Right lobe of liver (tissue), 6 donors: ENCODE measurements around the gene CDC42EP3. TPM values are rescaled to one million over a fixed set of nuclear protein-coding genes. Genes with fewer than 3 reads are reported as not detected.

ENCODE experiments used
- ATAC-seq, 4 donors: fragments of 200-7000 bp; cut with Tn5 transposase; one replicate each; pipeline ENCODE4 v1.9.1; 2020; ENCODE audit warnings: mild to moderate bottlenecking in 4 of 4, moderate library complexity in 4 of 4
- DNase-seq, 3 donors: peaks; one replicate each; pipeline ENCODE4 v3.0.0-alpha.2; 2020
- H3K27ac ChIP-seq, 3 donors: fragments of 200-600 bp; one replicate each; pipeline ENCODE4 v1.8.0; 2022
- H3K27me3 ChIP-seq, 2 donors: fragments of 200-600 bp; one replicate each; pipeline ENCODE4 v1.8.0; 2022
- H3K36me3 ChIP-seq, 4 donors: fragments of 200-600 bp; sonication (generic) in 1 of 4; one replicate each; pipeline versions ENCODE4 v1.5.1 to v1.8.0; 2017 to 2022; ENCODE audit warnings: control low read depth in 1 of 4
- H3K4me1 ChIP-seq, 4 donors: fragments of 200-600 bp; sonication (generic) in 1 of 4; one replicate each; pipeline versions ENCODE4 v1.5.1 to v1.8.0; 2017 to 2022; ENCODE audit warnings: control low read depth in 1 of 4
- H3K4me3 ChIP-seq, 3 donors: fragments of 200-600 bp; one replicate each; pipeline ENCODE4 v1.8.0; 2022
- H3K9me3 ChIP-seq, 4 donors: fragments of 200-600 bp; sonication (generic) in 1 of 4; one replicate each; pipeline versions ENCODE4 v1.5.1 to v1.8.0; 2017 to 2022; ENCODE audit warnings: control low read depth in 1 of 4
- POLR2A ChIP-seq: fragments of 450-650 bp; IDR thresholded peaks from one replicate; pipeline ENCODE4 v1.6.1; 2017; ENCODE audit warnings: antibody characterized with exemption, mild to moderate bottlenecking
- WGBS: methylation state at CpG from one replicate; pipeline ENCODE4 v1.1.6; 2018; ENCODE audit warnings: low coverage, low lambda C conversion rate; ENCODE audit not compliant: insufficient coverage; ENCODE audit errors: missing lambda C conversion rate; 5-methylcytosine and 5-hydroxymethylcytosine counted together
- intact Hi-C, 2 donors: fragments of 100-400 bp; cut with DNase I; formaldehyde crosslinking; loops; one replicate each; pipeline versions ENCODE4 v1.11.2 to v1.14.1; 2022
- total RNA-seq, 6 experiments: library from RNA; depleted of rRNA in 2 of 6; stranded (reverse); fragments of >200 nt in 2 of 6; fragmentation: NEBNext Ultra II Directional in 3 of 6; extraction: Animal tissue kit (Norgen Biotek cat#: 25700) in 3 of 6; gene quantifications; one replicate each; pipeline versions ENCODE4 v1.1.0 to v1.2.4, GENCODE V29; 2016 to 2023
- TF ChIP-seq, protein P1 (sequence below), 4 donors: fragments of 200-600 bp in 3 of 4; fragments of 450-650 bp in 1 of 4; IDR thresholded peaks; one replicate each; pipeline versions ENCODE4 v1.5.1 to v1.8.0; 2016 to 2022; ENCODE audit warnings: antibody characterized with exemption in 4 of 4, mild to moderate bottlenecking in 2 of 4
- donor health status: DM: no; HTN: yes; CAD: no.
- donor health status: DM: no; HTN: no; CAD: no.
- donor health status: DM: no; HTN: no; CAD: no.
- donor health status: DM: no; HTN: yes; CAD: no.
- donor health status: DM: no; HTN: yes; CAD: no.

Gene CDC42EP3
- total RNA-seq, 6 experiments from 2014 or later = 3.4 to 8.4 (median 6.0) TPM

DNA sequence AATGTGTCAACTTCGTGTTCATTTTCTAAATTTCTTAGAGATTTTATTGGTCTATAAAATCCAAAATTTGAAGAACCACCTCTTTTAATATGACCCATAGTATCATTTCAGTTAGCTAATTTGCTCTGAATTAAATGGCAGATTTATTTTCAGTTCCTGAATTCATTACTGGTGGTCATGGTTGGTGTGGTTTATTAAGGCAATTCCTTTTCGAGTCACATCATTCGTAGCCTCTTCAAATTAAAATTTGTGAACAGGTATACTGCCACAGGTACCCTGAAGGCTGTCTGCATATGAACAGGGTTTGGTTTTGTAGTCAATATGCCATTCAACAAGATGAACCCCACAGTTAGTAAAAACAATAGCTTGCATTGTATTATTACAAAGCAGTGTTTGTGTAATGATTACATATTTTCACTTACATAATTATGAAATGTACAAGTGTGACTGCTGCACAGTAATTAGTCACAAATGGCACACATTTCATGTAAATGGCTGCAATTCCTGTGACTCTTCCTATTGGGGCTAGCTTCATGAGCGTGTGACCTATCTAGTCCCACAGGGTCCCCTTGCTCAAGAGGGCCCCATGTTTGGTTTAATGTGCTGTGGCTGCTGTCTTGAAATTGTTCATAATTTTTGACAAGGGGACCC, 48.9 kb downstream of the CDC42EP3 start:
- Histone ChIP-seq H3K36me3 (no peaks in the 10 kb centered on the region), H3K4me1 (no peaks in the 10 kb centered on the region), H3K4me3 (no peak overlapping the region), H3K27me3 (no peaks in the 10 kb centered on the region), H3K27ac (no peak overlapping the region), H3K9me3 (no peaks in the 10 kb centered on the region)
- no peak for TF ChIP-seq POLR2A
- TF ChIP-seq, protein P1, sequence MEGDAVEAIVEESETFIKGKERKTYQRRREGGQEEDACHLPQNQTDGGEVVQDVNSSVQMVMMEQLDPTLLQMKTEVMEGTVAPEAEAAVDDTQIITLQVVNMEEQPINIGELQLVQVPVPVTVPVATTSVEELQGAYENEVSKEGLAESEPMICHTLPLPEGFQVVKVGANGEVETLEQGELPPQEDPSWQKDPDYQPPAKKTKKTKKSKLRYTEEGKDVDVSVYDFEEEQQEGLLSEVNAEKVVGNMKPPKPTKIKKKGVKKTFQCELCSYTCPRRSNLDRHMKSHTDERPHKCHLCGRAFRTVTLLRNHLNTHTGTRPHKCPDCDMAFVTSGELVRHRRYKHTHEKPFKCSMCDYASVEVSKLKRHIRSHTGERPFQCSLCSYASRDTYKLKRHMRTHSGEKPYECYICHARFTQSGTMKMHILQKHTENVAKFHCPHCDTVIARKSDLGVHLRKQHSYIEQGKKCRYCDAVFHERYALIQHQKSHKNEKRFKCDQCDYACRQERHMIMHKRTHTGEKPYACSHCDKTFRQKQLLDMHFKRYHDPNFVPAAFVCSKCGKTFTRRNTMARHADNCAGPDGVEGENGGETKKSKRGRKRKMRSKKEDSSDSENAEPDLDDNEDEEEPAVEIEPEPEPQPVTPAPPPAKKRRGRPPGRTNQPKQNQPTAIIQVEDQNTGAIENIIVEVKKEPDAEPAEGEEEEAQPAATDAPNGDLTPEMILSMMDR (IDR thresholded peaks at IDR 0.05) = no peak
- ATAC-seq (no peak), DNase-seq (no peak)
- intact Hi-C loops = no loop called here
- 64% methylated on average over 3 of the region's 4 CpGs for WGBS

DNA sequence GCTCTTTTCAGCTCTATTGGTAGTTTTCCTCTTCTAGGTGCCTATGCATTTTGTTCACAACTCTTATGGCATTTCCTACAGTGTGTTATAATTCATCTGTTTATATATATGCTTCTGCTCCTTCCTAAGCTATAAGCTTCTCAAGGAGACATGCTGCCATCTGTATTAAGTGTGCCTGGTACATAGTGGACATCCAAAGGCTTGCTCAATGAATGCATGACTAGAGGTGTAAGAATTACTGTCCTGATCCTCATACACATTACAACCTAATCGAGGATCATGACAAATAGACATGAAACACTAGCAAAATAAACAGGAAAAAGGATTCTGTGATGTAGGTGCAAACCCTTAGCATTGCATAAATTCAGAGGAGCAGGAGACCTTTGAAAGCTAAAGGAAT, 50.2 kb downstream of the CDC42EP3 start:
- intact Hi-C loops = no loop called here
- no peak overlapping the region for H3K4me3 ChIP-seq

DNA sequence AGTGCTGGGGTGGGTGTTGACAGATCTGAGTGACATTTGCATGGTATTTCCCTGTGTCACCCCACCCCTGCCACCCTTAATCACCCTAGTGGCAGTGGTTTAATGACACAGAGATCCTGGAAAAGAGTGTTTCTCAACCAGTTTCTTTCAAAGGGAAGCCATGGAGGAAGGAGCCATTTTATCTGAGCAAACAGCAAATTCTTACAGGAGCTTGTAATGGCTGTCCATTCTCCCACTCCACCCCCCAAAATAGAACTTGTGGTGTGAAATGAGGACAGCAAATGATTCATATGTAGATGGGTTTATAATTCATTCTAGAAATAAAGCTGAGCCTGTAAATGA, 51.5 kb downstream of the CDC42EP3 start:
- TF ChIP-seq, protein P1 (IDR thresholded peaks at IDR 0.05) = no peak
- TF ChIP-seq POLR2A = no peak
- Histone ChIP-seq H3K27me3 (no peaks in the 10 kb centered on the region), H3K4me1 (no peaks in the 10 kb centered on the region), H3K27ac (no peak overlapping the region), H3K36me3 (no peaks in the 10 kb centered on the region), H3K4me3 (no peak overlapping the region), H3K9me3 (no peaks in the 10 kb centered on the region)
- ATAC-seq (no peak), DNase-seq (no peak)
- intact Hi-C loops = no loop called here

More for the DNA sequence above, 50.2 kb downstream of the CDC42EP3 start:
- 36% methylated on average over 1 of the region's 1 CpG for WGBS
- TF ChIP-seq POLR2A = no peak
- TF ChIP-seq, protein P1 (IDR thresholded peaks at IDR 0.05) = no peak
- no peaks in the 10 kb centered on the region for H3K36me3 ChIP-seq
- ATAC-seq (no peak), DNase-seq (no peak)
- H3K27ac ChIP-seq = no peak overlapping the region
- H3K27me3 ChIP-seq = no peaks in the 10 kb centered on the region
- no peaks in the 10 kb centered on the region for H3K4me1 ChIP-seq
- H3K9me3 ChIP-seq = no peaks in the 10 kb centered on the region

DNA sequence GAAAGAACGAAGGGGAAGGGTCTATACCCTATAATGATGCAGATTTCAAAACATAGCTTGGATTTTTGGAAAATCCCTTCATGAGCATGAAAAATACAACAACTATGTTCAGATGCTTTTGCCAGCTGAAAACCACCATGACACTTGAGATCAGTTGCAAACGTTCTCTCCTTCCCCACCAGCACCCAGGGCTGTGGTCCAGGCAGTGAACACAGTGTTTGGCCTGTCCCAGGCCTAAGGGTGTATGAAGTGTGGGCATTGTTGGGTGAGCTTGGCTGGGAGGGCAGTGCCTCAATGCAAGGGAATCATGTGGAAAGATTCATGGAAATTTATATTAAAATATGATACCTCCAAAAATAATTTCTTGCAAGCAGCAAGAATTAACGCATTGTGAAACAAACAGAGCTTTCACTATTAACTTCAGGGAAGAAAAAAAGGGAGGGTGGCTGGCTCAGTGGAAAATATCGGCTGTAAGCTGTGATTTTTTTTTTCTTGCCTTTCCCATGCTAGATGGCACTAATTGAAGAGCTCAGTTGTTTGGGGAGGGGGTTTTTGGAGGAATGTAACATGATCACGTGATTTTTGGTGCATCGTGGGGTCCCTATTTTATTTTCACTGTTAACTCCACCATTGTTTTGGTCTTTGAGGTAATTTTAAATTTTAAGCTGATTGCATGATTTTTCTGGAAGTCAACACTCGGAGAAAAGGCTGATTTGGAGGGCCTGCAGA, 52.0 kb downstream of the CDC42EP3 start:
- WGBS = 78% methylated on average over 7 of the region's 7 CpGs
- no peak overlapping the region for H3K27ac ChIP-seq
- intact Hi-C loops = no loop called here
- DNase-seq (no peak), ATAC-seq (no peak)
- no peaks in the 10 kb centered on the region for H3K4me1 ChIP-seq
- H3K9me3 ChIP-seq = no peaks in the 10 kb centered on the region
- no peaks in the 10 kb centered on the region for H3K27me3 ChIP-seq
- H3K36me3 ChIP-seq = no peaks in the 10 kb centered on the region
- no peak overlapping the region for H3K4me3 ChIP-seq
- no peak for TF ChIP-seq POLR2A
- TF ChIP-seq, protein P1 (IDR thresholded peaks at IDR 0.05) = no peak
